Vagina (tissue), 2 donors: ENCODE data around the gene SYNE1.

Experiments used
- POLR2A ChIP-seq, 2 donors: fragments of 450-650 bp; IDR thresholded peaks; one replicate each; pipeline ENCODE4 v1.6.1; 2017; ENCODE audit warnings: antibody characterized with exemption in 2 of 2, mild to moderate bottlenecking in 2 of 2, moderate library complexity in 2 of 2
- POLR2AphosphoS5 ChIP-seq, 2 donors: sonication (generic); formaldehyde crosslinking; IDR thresholded peaks; one replicate each; pipeline ENCODE4 v1.9.0; 2017; ENCODE audit warnings: antibody characterized with exemption in 2 of 2, mild to moderate bottlenecking in 2 of 2, low read depth in 1 of 2; ENCODE audit not compliant: insufficient read depth in 1 of 2
- TF ChIP-seq, protein P1 (sequence below), 3 experiments: fragments of 450-650 bp in 2 of 3; fragments of 200-600 bp in 1 of 3; sonication (generic) in 1 of 3; IDR thresholded peaks; one replicate each; pipeline ENCODE4 v1.5.1; 2017 to 2019; ENCODE audit warnings: antibody characterized with exemption in 3 of 3, mild to moderate bottlenecking in 2 of 3, moderate library complexity in 2 of 3

GRCh38 chr6:152472325-152472724 lies 164.8 kb downstream of the SYNE1 start:
- TF ChIP-seq POLR2A (IDR thresholded peaks at IDR 0.05) (no peak), POLR2AphosphoS5 (IDR thresholded peaks at IDR 0.05; ENCODE audit: insufficient read depth in 1 of 2, low read depth in 1 of 2) (no peak)
- TF ChIP-seq, protein P1, sequence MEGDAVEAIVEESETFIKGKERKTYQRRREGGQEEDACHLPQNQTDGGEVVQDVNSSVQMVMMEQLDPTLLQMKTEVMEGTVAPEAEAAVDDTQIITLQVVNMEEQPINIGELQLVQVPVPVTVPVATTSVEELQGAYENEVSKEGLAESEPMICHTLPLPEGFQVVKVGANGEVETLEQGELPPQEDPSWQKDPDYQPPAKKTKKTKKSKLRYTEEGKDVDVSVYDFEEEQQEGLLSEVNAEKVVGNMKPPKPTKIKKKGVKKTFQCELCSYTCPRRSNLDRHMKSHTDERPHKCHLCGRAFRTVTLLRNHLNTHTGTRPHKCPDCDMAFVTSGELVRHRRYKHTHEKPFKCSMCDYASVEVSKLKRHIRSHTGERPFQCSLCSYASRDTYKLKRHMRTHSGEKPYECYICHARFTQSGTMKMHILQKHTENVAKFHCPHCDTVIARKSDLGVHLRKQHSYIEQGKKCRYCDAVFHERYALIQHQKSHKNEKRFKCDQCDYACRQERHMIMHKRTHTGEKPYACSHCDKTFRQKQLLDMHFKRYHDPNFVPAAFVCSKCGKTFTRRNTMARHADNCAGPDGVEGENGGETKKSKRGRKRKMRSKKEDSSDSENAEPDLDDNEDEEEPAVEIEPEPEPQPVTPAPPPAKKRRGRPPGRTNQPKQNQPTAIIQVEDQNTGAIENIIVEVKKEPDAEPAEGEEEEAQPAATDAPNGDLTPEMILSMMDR (IDR thresholded peaks at IDR 0.05) = no peak
